C4-2B (cell line): ENCODE results near the gene PDZD2.

ENCODE experiments used
- H3K27ac ChIP-seq: fragments of 450-650 bp; 2 replicates; pipeline ENCODE4 v1.5.1; 2017
- ZFX ChIP-seq: fragments of 450-650 bp; IDR thresholded peaks from 2 replicates; pipeline ENCODE4 v1.6.1; 2017
- TF ChIP-seq, protein P1 (sequence below): fragments of 450-650 bp; conservative IDR thresholded peaks from 2 replicates; pipeline ENCODE4 v1.5.1; 2017; ENCODE audit warnings: mild to moderate bottlenecking

PDZD2 gene

DNA sequence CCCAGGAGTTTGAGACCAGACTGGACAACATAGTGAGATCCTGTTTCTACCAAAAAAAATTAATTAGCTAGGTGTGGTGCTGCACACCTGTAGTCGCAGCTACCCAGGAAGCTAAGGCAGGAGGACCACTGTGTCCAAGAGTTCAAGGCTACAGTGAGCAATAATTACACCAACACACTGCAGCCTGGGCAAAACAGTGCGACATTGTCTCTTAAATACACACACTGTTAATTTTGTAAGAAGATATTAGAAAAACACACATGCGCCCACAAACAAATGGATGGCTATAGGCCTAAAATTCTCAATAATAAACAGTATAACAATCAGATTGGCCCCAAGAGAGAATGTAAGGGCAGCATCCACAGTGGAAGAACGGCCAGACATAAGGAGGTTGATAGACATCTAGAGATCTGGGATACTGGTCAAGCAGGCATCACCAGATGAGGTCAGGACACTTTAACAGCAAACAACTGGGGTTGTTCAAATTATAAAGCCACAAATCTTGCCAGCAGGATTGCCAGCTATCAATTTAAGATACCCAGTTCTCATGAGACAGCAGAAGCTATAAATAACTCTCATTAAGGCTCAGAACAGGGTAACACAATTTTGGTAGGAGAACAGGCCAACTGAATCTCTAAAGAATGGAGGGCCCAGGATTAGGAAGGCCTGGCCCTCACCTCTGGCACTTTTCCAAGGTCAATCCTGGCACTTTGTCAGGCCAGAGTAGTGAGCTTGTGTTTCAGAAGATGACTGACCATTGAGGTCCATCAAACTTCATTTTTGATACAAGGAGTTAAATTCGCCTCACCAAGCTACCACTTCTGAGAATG is 505.7 kb downstream of the PDZD2 start:
- peak overlapping the region; percentile 69; the same call in 1 of the 2 replicates for H3K27ac ChIP-seq
- TF ChIP-seq ZFX: no peak
- TF ChIP-seq, protein P1, sequence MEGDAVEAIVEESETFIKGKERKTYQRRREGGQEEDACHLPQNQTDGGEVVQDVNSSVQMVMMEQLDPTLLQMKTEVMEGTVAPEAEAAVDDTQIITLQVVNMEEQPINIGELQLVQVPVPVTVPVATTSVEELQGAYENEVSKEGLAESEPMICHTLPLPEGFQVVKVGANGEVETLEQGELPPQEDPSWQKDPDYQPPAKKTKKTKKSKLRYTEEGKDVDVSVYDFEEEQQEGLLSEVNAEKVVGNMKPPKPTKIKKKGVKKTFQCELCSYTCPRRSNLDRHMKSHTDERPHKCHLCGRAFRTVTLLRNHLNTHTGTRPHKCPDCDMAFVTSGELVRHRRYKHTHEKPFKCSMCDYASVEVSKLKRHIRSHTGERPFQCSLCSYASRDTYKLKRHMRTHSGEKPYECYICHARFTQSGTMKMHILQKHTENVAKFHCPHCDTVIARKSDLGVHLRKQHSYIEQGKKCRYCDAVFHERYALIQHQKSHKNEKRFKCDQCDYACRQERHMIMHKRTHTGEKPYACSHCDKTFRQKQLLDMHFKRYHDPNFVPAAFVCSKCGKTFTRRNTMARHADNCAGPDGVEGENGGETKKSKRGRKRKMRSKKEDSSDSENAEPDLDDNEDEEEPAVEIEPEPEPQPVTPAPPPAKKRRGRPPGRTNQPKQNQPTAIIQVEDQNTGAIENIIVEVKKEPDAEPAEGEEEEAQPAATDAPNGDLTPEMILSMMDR: no peak

DNA sequence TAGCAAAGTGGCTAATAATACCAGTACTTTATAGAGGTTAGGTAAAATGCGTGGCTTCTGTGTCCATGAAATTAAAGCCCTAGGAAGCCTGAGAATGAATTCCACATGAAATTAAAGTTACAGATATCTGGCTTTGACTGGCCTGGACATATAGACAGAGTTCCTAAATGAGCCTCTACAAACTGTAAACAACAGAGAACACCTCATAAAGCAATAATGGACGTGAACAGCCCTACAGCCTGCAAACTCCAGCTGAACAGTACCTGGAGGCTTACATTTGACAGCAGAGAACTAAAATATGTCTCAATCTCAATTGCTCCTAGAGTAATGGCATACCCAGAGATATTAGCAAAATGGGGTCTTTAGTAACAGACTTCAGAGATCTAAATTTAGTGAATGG is 506.4 kb downstream of the PDZD2 start:
- H3K27ac ChIP-seq: peak overlapping the region; percentile 76
- TF ChIP-seq ZFX: no peak
- TF ChIP-seq, protein P1: no peak

- no peak overlapping the region; the same call in 1 of the 2 replicates for H3K27ac ChIP-seq
- TF ChIP-seq ZFX: no peak
- TF ChIP-seq, protein P1: no peak
These were observed 508.3 kb downstream of the PDZD2 start for GRCh38 chr5:32147236-32147635.

DNA sequence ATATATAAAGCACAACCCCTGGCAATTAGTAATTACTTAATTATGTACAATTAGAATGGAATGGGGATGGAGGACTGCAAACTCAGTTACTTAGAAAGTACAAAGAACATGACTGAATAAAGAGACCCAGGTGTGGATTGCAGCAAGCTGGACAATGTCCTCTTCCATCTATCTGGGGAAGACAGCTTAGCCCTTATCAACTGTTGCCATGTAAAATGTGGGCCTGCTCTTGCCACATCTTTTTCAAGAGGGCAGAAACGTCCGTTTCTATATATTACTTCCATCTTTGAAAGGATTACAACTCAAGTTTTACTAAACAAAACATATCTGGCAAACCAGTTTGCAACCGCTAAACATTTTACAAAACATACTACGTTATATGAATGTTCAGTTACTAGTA is 509.0 kb downstream of the PDZD2 start:
- TF ChIP-seq ZFX: no peak
- TF ChIP-seq, protein P1: no peak

GRCh38 chr5:32150366-32150765 is 511.4 kb downstream of the PDZD2 start:
- TF ChIP-seq, protein P1: no peak
- TF ChIP-seq ZFX: no peak
- no peak overlapping the region for H3K27ac ChIP-seq

More for the DNA sequence above, 509.0 kb downstream of the PDZD2 start:
- H3K27ac ChIP-seq: no peak overlapping the region

- no peak for TF ChIP-seq ZFX
- TF ChIP-seq, protein P1: no peak
These were observed 512.3 kb downstream of the PDZD2 start for GRCh38 chr5:32151198-32151597.

DNA sequence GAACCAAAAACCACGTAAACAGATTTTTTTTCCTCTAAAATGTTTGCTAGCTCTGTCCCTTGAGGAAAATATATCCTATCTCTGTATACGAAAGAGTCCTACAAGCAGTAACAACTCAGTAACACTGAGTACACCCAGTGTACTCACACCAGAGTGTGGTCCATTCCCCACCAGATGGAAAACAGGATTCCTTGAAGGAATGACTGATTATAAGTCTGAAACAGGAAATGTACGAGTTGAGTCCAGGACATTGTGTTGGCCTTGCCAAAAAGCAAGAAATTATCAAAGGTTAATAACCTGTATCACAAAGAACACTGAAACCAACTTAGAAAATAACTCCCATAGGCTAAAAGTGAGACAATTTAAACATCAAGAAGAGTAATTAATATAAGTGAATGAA is 514.8 kb downstream of the PDZD2 start:
- H3K27ac ChIP-seq: no peak overlapping the region
- TF ChIP-seq, protein P1: no peak
- TF ChIP-seq ZFX: no peak

More at GRCh38 chr5:32151198-32151597, 512.3 kb downstream of the PDZD2 start:
- no peak overlapping the region for H3K27ac ChIP-seq
